NCI-H446 treated with DMSO at 0.1 percent for 48 hours (cell line): ENCODE measurements around the gene FAM177A1.
"Not testable (repeated sequence)": the region's sequence is repeated elsewhere in the genome, so short reads cannot be mapped to it uniquely, and the experiment has no call there.

ENCODE experiments used
- DNase-seq: peaks from one replicate; lab custom pipeline; 2025; lab: John Stamatoyannopoulos, UW

Gene FAM177A1, protein sequence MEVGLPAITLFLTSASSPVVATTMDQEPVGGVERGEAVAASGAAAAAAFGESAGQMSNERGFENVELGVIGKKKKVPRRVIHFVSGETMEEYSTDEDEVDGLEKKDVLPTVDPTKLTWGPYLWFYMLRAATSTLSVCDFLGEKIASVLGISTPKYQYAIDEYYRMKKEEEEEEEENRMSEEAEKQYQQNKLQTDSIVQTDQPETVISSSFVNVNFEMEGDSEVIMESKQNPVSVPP

DNA sequence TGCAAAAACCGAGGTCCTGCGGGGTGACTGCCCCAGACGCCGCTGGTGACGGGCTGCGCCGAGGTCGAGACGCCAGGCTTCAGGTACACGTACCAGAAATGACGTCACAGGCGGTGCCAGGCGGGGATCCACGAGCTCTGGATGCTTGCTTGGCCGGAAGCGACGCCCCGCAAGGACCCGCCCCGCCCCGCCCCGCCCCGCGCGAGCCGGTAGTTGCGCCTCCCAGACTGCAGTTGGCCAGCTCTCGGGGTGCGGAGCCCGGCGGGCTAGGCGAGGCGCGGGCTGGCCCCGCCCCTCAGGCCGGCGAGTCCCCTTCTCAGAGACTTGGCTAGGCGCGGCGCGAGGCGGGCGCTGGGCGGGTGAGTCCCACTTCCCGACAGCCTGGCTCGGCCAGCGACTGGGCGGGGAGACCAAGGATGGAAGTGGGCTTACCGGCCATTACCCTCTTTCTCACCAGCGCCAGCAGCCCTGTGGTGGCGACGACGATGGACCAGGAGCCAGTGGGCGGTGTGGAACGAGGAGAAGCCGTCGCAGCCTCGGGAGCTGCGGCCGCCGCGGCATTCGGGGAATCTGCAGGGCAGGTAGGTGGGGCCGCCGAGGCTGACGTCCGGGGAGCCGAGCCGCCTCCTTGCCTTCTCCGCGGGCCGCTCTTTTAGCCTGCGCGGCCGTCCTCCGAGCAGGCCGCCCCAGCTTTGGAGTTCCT, at the start of gene FAM177A1:
Gene FAM177A1 (plus strand): TSS at position 225 of the 703 bp plus-strand sequence. CDS start 192 bp downstream, at position 417.
- peak; percentile 94 for DNase-seq

DNA sequence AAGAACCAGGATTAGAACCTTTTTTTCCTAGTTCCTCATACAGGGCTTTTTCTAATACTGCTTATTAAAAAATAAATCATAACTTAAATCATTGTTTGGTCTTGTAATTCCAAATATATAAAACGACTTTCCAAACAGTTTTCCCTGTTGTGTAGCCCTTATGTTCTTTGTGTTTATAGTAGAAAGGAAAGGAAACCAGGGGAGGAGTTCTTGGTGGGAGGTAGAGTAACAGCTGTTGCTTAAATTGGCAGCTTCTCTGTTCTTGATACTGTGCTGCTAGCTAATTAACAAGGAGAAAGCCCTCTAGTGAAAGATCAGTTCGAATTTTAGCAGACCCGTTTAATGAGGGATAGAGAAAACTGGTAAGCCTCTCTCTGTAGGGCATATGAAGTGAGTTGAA, 48.3 kb upstream of the FAM177A1 start:
- DNase-seq, result peak; percentile 74

DNA sequence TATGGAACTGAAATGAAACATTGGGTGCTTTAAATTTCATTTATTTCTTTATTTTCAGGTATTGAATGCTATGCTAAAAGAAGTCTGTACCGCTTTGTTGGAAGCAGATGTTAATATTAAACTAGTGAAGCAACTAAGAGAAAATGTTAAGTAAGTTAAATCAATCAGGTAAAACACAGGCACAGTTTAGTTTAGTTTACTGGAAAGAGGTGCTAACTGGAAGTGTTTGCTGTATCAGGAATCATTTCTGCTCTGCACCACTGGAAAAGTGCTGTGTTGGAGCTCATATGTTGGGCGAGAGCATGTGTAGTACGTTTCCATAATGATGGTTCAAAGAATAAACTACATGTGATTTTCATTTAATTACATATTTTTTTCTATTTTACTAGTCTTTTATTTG, 46.6 kb upstream of the FAM177A1 start:
- no peak for DNase-seq

DNA sequence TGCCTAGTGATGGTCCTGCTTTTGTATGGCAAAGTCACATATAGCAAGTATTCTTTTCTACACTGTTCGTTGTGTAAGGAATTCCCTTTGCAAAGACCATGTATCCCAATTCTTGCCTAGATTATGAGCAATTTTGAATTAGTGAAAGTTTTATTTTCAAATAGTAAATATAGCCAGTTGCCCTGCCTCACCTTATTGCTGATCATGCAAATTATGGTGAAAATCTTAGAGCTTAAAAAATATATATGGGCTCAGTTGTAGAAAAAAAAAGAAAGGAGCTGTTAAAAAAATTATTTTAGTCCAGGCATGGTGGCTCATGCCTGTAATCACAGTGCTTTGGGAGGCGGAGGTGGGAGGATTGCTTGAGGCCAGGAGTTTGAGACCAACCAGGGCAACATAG, 44.5 kb upstream of the FAM177A1 start:
- DNase-seq, result no peak

DNA sequence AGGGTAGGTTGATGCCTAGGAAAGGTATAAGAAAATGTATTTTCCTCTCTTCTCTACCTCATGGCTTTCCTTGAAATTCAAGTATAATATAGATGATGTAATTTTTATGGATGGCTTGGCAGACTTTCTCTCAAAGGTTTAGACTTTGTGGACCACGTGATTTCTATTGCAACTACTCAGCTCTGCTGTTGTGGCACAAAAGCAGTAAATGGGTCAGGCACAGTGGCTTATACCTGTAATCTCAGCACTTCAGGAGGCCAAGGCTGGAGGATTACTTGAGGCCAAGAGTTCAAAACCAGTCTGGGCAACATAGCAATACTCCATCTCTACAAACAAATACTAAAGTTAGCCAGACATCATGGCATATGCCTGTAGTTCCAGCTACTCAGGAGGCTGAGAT, 41.2 kb upstream of the FAM177A1 start:
- DNase-seq, result no peak

DNA sequence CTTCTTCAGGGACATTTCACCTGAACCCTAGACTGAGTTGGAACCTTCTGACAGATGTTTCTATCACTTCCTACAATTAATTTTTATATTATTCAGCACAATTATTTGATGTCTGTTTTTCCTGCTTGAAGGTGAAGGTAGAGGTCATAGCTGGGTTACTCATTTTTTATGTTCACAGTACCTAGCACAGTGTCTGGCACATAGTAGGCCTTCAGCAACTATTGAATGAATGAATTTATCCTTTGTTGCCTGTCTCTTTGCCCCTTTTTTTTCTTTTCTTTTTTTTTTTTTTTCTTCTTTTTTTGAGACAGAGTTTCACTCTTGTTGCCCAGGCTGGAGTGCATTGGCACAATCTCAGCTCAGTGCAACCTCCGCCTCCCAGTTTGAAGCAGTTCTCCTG, 29.5 kb upstream of the FAM177A1 start:
- DNase-seq, result no peak

DNA sequence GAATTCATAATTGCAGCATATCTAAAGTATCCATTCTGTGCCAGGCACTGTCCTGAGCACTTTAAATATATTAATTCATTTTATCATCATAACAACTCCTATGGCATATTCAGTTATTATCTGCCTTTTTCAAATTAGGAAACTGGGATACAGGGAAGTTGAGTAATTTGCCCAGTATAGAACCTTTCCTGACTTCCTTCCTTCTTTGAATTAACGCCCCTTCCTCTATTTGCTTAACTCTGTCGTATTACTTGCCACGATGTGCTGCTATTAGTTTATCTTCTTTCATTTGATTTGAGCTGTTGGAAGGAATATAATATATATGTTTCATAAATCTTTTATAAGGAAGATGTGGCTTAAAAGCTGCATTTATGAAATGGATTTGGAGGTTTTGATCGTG, 25.4 kb upstream of the FAM177A1 start:
- no peak for DNase-seq

DNA sequence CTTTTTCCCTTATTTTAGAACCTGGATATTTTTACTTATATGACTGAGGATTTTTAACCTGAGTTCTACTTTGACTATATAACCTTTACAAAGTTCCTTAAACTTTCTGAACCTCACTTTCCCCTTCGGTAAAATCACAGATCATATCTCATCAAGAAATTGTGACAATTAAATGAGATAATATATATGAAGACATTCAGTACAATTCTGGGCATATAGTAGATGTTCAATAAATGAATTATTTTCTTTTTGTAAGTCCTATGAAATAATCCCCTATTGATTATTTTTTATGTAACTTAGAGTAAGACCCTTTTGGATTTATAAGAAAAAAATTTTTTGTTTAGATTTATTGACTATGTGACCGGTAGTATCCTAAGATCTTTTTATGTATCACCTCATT, 17.6 kb upstream of the FAM177A1 start:
- no peak for DNase-seq

DNA sequence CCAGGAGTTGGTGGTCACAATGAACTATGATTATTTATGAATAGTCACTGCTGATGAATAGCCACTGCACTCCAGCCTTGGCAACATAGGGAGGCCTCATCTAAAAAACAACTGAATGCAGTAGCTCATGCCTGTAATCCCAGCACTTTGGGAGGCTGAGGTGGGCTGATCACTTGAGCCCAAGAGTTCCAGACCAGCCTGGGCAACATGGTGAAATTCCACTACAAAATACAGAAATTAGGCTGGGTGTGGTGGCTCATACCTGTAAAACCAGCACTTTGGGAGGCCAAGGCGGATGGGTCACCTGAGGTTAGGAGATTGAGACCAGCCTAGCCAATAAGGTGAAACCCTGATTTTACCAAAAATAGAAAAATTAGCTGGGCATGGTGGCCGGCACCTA, 13.5 kb upstream of the FAM177A1 start:
- DNase-seq, result no peak

DNA sequence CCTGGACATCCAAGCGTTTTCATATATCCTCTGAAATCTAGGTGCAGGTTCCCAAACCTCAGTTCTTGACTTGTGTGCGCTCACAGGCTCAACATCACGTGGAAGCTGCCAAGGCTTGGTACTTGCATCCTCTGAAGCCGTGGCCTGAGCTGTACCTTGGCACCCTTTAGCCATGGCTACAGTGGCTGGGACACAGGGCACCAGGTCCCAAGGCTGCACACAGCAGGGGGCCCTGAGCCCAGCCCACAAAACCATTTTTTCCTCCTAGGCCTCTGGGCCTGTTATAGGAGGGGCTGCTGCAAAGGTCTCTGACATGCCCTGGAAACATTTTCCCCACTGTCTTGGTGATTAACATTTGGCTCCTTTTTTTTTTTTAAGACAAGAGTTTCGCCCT, 11.6 kb upstream of the FAM177A1 start:
- no peak for DNase-seq

DNA sequence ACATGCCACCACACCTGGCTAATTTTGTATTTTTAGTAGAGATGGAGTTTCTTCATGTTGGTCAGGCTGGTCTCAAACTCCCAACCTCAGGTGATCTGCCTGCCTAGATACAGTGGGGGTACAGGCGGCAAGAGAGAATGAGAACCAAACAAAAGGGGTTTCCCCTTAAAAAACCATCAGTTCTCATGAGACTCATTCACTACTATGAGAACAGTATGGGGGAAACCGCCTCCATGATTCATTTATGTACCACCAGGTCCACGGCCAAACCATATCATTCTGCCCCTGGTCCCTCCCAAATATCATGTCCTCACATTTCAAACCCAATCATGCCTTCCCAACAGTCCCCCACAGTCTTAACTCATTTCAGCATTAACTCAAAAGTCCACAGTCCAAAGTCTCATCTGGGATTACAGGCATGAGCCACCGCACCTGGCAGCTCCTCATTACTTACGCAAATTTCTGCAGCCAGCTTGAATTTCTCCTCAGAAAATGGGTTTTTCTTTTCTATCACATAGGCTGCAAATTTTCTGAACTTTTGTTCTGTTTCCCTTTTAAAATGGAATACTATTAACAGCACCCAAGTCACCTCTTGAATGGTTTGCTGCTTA, 11.0 kb upstream of the FAM177A1 start:
- not testable (repeated sequence) for DNase-seq

DNA sequence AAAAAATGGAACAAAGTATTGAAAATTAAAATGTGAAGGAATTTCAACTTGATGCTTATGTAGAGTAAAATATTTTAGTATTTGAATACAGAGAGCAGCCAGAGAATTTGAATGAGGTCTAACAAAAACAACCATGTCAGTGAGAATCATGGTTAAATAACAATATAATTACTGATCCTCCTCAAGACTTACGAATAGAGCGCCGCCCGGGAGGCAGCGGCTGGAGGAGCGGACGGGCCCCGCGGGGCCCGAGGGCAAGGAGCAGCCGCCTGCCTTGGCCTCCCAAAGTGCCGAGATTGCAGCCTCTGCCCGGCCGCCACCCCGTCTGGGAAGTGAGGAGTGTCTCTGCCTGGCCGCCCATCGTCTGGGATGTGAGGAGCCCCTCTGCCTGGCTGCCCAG, 7.8 kb upstream of the FAM177A1 start:
- not testable (repeated sequence) for DNase-seq

DNA sequence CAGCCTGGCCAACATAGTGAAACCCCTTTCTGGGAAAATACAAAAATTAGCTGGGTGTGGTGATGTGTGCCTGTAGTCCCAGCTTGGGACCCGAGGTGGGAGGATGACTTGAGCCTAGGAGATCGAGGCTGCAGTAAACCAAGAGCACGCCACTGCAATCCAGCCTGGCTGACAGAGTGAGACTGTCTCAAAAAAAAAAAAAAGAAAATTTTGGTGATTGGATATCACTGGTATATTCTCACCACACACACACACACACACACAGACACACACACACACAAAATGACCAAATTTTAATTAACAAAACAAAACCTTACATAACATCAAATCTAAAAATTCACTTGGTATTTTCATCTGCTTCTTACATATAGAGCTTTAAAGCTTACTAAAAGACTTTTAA, 3.4 kb upstream of the FAM177A1 start:
- DNase-seq, result no peak

DNA sequence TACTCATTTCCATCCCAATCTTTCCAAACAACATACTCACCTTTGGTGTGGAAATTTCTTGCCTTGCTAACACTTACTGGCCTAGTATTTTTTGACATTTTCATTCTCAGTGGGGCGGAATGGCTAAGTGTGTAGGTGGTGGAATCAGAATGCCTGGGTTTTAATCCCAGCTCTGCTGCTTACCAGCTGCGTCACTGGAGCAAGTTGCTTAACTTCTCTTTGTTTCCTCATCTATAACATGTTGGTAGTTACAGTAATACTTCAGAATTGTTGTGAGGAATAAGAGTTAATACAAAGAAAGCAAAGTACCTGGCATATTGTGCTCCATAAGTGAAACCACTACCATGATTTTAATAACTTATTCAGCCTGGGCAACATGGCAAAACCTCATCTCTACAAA, 3.0 kb upstream of the FAM177A1 start:
- DNase-seq, result no peak

DNA sequence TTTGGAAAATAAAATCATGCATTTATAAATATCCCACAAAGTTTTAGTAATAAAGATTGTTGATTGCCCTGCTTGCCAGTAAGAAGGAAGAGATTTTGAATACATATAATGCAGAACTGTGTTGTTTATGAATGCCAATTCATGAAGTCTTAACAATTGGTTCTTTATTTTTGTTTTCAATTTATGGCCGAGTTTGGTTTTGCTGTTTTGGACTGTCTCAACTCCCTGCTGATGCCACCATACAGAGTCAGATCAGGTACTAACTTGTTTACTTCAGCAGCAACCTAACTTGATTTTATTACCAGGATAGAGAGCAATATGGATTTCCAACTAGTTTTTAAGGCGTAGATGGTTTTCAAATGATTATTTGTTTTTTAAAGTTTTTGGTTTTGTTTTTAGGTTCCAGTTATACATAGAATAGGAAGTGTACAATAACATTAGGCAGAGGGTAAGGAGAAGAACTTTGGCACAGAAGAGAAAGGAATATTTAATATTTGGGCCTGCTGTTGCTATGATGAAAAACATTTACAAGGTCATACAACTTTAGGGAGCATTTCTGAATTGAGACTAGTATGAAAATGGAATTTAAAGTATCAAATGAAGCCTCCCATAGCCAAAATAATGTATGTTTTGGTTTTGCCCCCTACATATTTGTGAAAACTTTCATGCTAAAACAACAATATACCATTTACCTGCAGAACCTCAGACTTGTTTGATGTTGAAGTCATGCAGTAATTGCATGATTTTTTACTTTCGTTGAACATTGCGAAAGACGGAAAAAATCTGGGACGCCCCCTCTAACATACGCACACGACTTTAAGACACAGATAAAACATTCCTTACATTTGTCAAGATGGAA, 904 bp upstream of the FAM177A1 start:
- DNase-seq, result no peak

DNA sequence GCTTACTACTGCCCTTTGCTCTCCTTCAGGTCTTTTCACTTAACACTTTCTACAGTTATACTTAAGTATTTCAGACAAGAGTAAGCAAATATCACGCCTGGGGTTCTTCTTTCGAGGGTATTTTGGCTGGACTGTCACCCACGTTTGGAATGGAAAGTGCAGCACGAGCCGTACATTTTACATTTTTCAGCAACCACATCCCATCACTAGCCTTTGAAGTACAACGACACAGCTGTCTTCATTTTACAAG, 349 bp upstream of the FAM177A1 start:
- no peak for DNase-seq

DNA sequence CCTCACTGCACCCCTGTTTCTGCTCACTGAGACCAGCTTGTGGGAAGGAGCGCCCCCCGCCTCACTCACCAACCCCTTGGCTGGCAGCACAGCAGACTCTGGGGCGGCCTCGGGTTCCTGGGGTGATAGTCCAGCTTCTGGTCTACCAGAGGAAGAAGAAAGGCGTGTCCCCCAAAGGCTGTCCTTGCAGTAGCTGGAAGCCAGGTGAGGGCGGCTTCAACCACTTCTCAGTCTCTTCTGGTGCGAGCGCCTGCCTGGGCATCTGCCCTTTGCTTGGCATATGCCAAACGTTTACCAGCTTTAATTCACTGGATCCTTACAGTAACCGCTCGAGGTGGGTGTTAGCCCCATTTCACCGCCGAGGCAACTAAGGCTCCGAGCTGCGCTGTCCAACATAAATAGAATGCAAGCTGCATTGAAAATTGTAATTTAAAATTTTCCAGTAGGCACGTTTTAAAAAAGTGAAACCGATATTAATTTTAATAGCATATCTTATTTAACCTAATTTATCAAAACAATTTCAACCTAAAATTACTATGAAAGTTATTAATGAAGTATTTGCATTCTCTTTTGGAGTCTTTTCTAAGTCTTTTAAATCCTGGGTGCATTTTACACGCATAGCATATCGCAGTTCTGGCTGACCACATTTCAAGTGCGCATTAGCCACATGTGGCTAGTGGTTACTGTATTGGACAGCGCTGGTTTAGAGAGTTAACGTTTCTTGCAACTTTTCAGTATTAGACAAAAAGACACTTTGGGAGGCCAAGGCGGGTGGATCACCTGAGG, 872 bp downstream of the FAM177A1 start:
- no peak for DNase-seq

DNA sequence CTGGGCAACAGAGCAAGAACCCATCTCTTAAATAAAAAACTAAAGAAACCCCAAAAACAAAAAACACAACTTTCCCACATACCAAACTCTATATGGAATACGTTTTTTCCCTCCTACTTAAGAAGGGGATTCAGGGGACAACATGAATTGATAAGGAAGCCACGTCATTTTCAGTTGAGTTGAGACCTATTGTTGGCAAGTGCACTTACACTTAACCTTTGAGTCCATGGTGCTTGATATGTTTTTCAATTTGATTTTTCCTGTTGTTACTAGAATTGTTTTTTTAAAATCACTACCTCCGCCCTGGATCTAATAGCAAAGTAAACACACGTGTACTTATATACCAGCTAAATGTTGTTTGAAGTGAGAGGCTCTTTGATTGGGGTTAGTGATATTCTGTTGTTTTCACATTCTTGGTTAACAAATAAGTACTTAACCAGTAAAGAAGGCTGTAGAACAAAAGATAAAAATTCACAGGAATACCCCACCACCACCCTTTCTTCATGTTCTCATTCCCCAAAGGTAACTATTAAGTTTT, 2.0 kb downstream of the FAM177A1 start:
- DNase-seq, result no peak

DNA sequence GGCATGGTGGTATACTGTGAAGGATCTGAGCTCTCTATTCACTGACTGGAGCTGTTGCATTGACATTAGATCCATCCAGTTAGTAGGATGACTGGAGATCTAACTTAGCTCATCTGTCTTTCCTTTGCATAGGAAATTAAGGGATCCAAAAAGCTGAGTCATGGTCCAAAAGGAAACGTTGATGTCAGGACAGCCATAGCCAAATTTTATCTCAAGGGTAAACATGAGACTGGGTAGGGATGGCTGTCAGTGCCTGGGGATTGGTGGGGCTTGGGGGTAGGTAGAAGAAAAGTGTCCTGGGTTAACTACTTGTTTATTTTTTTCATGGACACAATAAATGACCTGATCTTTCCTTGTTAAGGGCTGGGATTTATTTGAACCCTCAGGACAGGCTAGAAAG, 4.6 kb downstream of the FAM177A1 start:
- no peak for DNase-seq

DNA sequence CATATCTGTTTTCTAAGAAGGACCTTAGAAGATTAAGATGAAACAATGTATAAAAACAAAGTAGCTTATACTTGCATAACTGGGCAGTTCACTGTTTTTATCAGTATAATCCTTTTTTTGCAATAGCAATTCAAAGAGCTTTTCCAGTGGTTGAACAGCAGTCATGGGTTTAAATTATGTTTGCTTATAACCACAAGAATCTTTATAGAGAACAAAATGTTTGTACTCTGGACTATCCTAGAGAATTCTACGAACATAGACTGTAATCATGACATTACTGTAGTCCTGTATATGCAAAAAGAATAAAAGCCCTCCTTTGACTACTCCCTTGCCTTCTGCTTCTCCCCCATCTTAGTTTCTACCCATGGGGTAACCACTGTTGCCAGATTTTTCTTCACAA, 5.7 kb downstream of the FAM177A1 start:
- no peak for DNase-seq

DNA sequence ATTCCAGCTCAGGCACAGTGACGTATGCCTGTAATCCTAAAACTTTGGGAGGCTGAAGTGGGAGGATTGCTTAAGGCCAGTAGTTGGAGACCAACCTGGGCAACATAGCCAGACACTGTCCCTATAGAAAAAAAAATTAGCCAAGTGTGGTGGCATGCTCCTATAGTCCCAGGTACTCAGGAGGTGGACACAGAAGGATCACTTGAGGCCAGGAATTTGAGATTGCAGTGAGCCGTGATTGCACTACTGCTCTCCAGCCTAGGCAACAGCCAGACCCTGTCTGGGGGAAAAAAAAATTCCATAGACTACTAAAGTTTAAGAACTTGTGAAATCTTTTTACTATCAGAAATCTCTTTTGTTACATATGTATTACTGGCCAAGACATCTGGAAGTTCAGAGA, 6.6 kb downstream of the FAM177A1 start:
- no peak for DNase-seq
